PC-9 (cell line): ENCODE results near the gene PHF3. TPM values are rescaled to one million over a fixed set of nuclear protein-coding genes. Genes with fewer than 3 reads are reported as not detected.
"Not testable (repeated sequence)": the region's sequence is repeated elsewhere in the genome, so short reads cannot be mapped to it uniquely, and the experiment has no call there.

Source experiments
- BruUV-seq: library from RNA; stranded (reverse); fragments of 400-500 nt; replicated peaks from 2 replicates; lab custom pipeline; 2021; lab: Mats Ljungman, UMichigan
- CTCF ChIA-PET: fragments of 300-600 bp; sonication (Branson Sonifier 250); formaldehyde crosslinking; loops from one replicate; lab custom pipeline; 2022; ENCODE audit warnings: antibody characterized with exemption; lab: Charles Lee
- POLR2A ChIA-PET: fragments of 300-600 bp; sonication (Branson Sonifier 250); formaldehyde crosslinking; loops from one replicate; lab custom pipeline; 2022; ENCODE audit warnings: antibody characterized with exemption; ENCODE audit not compliant: unreplicated experiment; lab: Charles Lee
- DNase-seq, 2 experiments: peaks; one replicate each; pipeline versions ENCODE4 v3.0.0 to v3.0.0-alpha.2; 2015 to 2022; ENCODE audit warnings: mixed read lengths in 1 of 2
- H2AFZ ChIP-seq: fragments of 200-600 bp; sonication (generic); 2 replicates; pipeline ENCODE4 v1.8.1; 2017; ENCODE audit warnings: antibody characterized with exemption
- H3F3A ChIP-seq: fragments of 200-600 bp; sonication (generic); 2 replicates; pipeline ENCODE4 v1.8.1; 2017; ENCODE audit warnings: antibody characterized with exemption, mild to moderate bottlenecking, low read depth; ENCODE audit not compliant: insufficient read depth
- H3K27ac ChIP-seq: fragments of 200-600 bp; sonication (generic); 2 replicates; pipeline ENCODE4 v1.6.1; 2016; ENCODE audit warnings: mixed run types
- H3K27me3 ChIP-seq: fragments of 200-600 bp; sonication (generic); 2 replicates; pipeline ENCODE4 v1.6.1; 2016; ENCODE audit warnings: low read depth, mixed run types; ENCODE audit not compliant: insufficient read depth
- H3K36me3 ChIP-seq: fragments of 200-600 bp; sonication (generic); 2 replicates; pipeline ENCODE4 v1.6.1; 2016; ENCODE audit warnings: low read depth, mixed run types
- H3K4me1 ChIP-seq: fragments of 200-600 bp; sonication (generic); replicated peaks from 2 replicates; pipeline ENCODE4 v1.6.1; 2016; ENCODE audit warnings: mixed run types; ENCODE audit not compliant: insufficient read depth
- H3K4me2 ChIP-seq: fragments of 200-600 bp; sonication (generic); 2 replicates; pipeline ENCODE4 v1.6.1; 2017; ENCODE audit warnings: mixed run types
- H3K4me3 ChIP-seq: fragments of 200-600 bp; sonication (generic); 2 replicates; pipeline ENCODE4 v1.6.1; 2016; ENCODE audit warnings: mixed run types
- H3K79me2 ChIP-seq: fragments of 200-600 bp; sonication (generic); 2 replicates; pipeline ENCODE4 v1.6.1; 2017; ENCODE audit warnings: low read depth, mixed run types
- H3K9me2 ChIP-seq: fragments of 200-600 bp; sonication (generic); 2 replicates; pipeline ENCODE4 v1.8.1; 2017; ENCODE audit warnings: mild to moderate bottlenecking; ENCODE audit not compliant: insufficient read depth
- H3K9me3 ChIP-seq: fragments of 200-600 bp; sonication (generic); 2 replicates; pipeline ENCODE4 v1.8.1; 2016; ENCODE audit warnings: low read depth; ENCODE audit not compliant: insufficient read depth
- H4K20me1 ChIP-seq: fragments of 200-600 bp; sonication (generic); 2 replicates; pipeline ENCODE4 v1.8.1; 2017; ENCODE audit not compliant: insufficient read depth
- EZH2 ChIP-seq: fragments of 200-600 bp; sonication (generic); IDR thresholded peaks from 2 replicates; pipeline ENCODE4 v1.8.0; 2017; ENCODE audit warnings: antibody characterized with exemption, low read depth
- intact Hi-C: fragments of 100-400 bp; cut with micrococcal nuclease; formaldehyde crosslinking; loops from one replicate; pipeline ENCODE4 v1.10.0; 2022; ENCODE audit not compliant: unreplicated experiment
- total RNA-seq: library from RNA; stranded (reverse); gene quantifications from 2 replicates; pipeline ENCODE4 v1.2.3, GENCODE V29; 2021
- TF ChIP-seq, protein P1 (sequence below): fragments of 200-600 bp; sonication (generic); conservative IDR thresholded peaks from 2 replicates; pipeline ENCODE4 v1.6.1; 2017; ENCODE audit warnings: mixed run types, antibody characterized with exemption, mild to moderate bottlenecking, moderate library complexity

PHF3 gene
- total RNA-seq, 1 experiment from 2014 or later, result 67.1 TPM

DNA sequence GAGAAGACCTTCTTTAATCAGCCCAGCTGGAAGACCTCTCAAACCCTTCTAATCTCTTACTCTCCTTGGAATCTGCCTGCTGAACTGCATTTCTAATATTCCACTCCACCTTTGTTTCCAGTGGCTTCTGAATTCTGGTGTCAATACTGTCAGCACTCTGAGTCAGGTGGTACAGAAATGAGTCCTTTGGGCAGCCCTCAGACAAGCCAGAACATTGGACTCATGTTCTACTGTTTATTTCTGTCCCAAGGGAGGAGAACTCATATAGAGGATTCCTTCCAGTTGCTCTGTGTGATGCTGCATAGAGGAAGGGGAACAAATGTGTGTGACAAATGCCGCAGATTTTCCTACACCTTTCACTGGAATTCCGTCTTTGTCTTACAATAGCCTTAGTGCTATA, 114.8 kb downstream of the PHF3 start:
- TF ChIP-seq, protein P1, sequence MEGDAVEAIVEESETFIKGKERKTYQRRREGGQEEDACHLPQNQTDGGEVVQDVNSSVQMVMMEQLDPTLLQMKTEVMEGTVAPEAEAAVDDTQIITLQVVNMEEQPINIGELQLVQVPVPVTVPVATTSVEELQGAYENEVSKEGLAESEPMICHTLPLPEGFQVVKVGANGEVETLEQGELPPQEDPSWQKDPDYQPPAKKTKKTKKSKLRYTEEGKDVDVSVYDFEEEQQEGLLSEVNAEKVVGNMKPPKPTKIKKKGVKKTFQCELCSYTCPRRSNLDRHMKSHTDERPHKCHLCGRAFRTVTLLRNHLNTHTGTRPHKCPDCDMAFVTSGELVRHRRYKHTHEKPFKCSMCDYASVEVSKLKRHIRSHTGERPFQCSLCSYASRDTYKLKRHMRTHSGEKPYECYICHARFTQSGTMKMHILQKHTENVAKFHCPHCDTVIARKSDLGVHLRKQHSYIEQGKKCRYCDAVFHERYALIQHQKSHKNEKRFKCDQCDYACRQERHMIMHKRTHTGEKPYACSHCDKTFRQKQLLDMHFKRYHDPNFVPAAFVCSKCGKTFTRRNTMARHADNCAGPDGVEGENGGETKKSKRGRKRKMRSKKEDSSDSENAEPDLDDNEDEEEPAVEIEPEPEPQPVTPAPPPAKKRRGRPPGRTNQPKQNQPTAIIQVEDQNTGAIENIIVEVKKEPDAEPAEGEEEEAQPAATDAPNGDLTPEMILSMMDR, result no peak
- TF ChIP-seq EZH2, result no peak
- ChIA-PET POLR2A (no interaction called here), CTCF (no interaction called here)
- H3K4me2 ChIP-seq, result no peak overlapping the region
- H3K4me1 ChIP-seq, result no peaks in the 10 kb centered on the region
- no peaks in the 10 kb centered on the region for H3K27me3 ChIP-seq
- H3K36me3 ChIP-seq, result no peaks in the 10 kb centered on the region
- no peak overlapping the region for H3K27ac ChIP-seq
- no peak for DNase-seq
- no peak overlapping the region for H3K4me3 ChIP-seq
- no TSS peak for BruUV-seq
- H3F3A ChIP-seq, result no peaks in the 10 kb centered on the region
- intact Hi-C loops, result no loop called here
- H3K9me2 ChIP-seq, result no peaks in the 10 kb centered on the region
- H2AFZ ChIP-seq, result no peak overlapping the region
- no peaks in the 10 kb centered on the region; the same call in 1 of the 2 replicates for H3K9me3 ChIP-seq
- no peaks in the 10 kb centered on the region for H4K20me1 ChIP-seq
- no peaks in the 10 kb centered on the region for H3K79me2 ChIP-seq

- H3F3A ChIP-seq, H3K36me3 ChIP-seq, intact Hi-C loops, H3K9me2 ChIP-seq, H3K4me1 ChIP-seq, H3K4me2 ChIP-seq, BruUV-seq, CTCF ChIA-PET, H2AFZ ChIP-seq, DNase-seq, H3K4me3 ChIP-seq, H3K27ac ChIP-seq, H4K20me1 ChIP-seq, H3K27me3 ChIP-seq, POLR2A ChIA-PET, H3K9me3 ChIP-seq, H3K79me2 ChIP-seq: not testable (repeated sequence)
Measured at GRCh38 chr6:63757275-63757674, 121.7 kb downstream of the PHF3 start.

DNA sequence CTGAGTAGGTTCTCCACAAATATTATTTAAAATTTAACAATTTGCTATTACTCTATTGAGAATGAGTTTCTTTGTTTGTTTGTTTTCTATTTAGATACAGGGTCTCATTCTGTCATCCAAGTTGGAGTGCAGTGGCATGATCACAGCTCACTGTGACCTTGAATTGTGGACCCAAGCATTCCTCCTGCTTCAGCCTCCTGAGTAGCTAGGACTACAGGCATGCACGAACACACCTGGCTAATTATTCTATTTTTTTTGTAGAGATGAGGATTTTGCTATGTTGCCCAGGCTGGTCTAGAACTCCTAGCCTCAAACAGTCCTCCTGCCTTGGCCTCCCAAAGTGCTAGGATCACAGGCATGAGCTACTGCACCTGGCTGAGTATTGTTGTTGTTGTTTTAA, 122.2 kb downstream of the PHF3 start:
- no peak overlapping the region for H3K27ac ChIP-seq
- TF ChIP-seq, protein P1, result no peak
- TF ChIP-seq EZH2, result no peak
- H2AFZ ChIP-seq, result no peak overlapping the region
- intact Hi-C loops, result no loop called here
- no peak overlapping the region for H3K4me2 ChIP-seq
- no peak for DNase-seq
- no peaks in the 10 kb centered on the region for H3K4me1 ChIP-seq
- no peaks in the 10 kb centered on the region for H3F3A ChIP-seq
- ChIA-PET POLR2A (no interaction called here), CTCF (no interaction called here)
- H3K36me3 ChIP-seq, result no peaks in the 10 kb centered on the region
- H3K79me2 ChIP-seq, result no peaks in the 10 kb centered on the region
- H3K9me2 ChIP-seq, result no peaks in the 10 kb centered on the region
- H3K4me3 ChIP-seq, result no peak overlapping the region
- H4K20me1 ChIP-seq, result no peaks in the 10 kb centered on the region
- no peaks in the 10 kb centered on the region; the same call in 1 of the 2 replicates for H3K9me3 ChIP-seq
- no TSS peak for BruUV-seq
- H3K27me3 ChIP-seq, result no peaks in the 10 kb centered on the region

DNA sequence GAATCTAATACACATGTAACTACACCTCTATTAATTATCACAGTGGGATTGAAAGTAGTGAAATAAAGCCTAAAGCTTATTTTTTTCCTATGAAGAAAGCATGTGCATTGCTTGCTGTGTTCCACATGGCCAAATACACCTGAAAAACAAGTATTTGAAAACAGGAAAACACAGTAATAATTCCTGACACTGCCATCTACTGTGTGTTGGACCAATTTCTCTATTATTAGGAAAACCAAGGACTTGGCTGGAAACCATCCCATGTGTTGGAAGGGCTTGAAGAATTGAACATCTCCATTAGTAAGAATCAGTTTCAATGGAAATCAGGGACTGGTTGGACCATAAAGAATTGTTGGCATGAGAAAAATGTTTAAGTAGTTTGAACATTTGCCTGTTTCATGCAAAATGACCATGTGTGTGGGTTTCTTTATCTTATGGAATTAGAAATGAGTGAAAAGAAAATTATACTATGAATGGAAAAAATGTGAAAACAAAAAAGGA, 124.1 kb downstream of the PHF3 start:
- Histone ChIP-seq H3K27me3 (no peaks in the 10 kb centered on the region), H3K9me3 (no peaks in the 10 kb centered on the region; the same call in 1 of the 2 replicates), H3K4me3 (no peak overlapping the region), H3K4me2 (no peak overlapping the region), H3K79me2 (no peaks in the 10 kb centered on the region), H3K36me3 (no peaks in the 10 kb centered on the region), H3K27ac (no peak overlapping the region), H3K9me2 (no peaks in the 10 kb centered on the region), H2AFZ (no peak overlapping the region), H3F3A (no peaks in the 10 kb centered on the region), H3K4me1 (no peaks in the 10 kb centered on the region), H4K20me1 (peaks cover 4% of the 10 kb centered on the region; the same call in 1 of the 2 replicates)
- ChIA-PET POLR2A (no interaction called here), CTCF (interaction anchor here (0.8 kb wide), 1 partner anchor 24 kb away, joined by 3 read pairs; no protein-coding TSS in a partner anchor)
- no peak for DNase-seq
- no TSS peak for BruUV-seq
- no peak for TF ChIP-seq EZH2
- TF ChIP-seq, protein P1, result no peak
- intact Hi-C loops, result no loop called here
